HG03354 (cell line): ENCODE measurements around the gene C1QTNF4.
A peak's percentile ranks its signal among the peaks of the same experiment; 100 is the strongest.
"Not testable (repeated sequence)": the region's sequence is repeated elsewhere in the genome, so short reads cannot be mapped to it uniquely, and the experiment has no call there.

Source experiments
- ATAC-seq: cut with Tn5 transposase; IDR thresholded peaks from one replicate; pipeline ENCODE4 v1.9.1; 2021; ENCODE audit warnings: mild to moderate bottlenecking; ENCODE audit not compliant: unreplicated experiment, poor library complexity, severe bottlenecking

Gene C1QTNF4

GRCh38 chr11:47571357-47571729, 22.9 kb downstream of the C1QTNF4 start:
- no peak for ATAC-seq

DNA sequence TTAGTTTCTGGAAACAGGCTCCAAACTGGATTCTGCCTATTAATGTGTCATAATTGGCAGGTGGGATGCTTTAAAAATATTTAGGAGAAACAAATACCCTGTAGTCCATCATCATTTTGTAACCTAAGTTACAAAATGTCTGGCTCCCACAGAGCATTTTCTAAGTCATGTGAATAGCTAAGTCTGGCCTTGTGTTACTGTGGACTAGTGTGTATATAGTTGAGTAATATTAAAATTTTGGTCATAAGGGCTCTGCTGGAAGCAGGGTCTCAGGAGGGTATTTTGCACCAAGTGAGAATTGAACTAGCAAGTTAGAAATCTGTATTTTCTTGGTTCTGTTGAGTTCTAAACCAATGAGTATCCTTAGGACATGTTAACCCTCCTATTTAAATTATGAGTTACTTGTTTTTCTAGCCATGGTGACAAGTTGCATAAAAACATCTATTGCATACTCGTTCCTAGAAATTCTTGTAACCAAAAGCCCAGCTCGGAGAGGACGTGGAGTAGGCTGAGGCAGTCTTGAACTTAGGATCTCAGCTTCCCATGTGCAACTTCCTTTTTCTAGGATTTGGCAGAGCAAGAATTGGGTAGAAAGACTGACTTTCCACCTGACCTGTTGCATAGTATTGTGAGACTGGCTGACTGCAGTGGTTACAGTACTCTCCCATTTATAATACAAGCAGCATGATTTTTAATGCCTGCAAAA, 23.4 kb downstream of the C1QTNF4 start:
- no peak for ATAC-seq

- no peak for ATAC-seq
These were observed 24.6 kb downstream of the C1QTNF4 start for GRCh38 chr11:47569646-47570045.

DNA sequence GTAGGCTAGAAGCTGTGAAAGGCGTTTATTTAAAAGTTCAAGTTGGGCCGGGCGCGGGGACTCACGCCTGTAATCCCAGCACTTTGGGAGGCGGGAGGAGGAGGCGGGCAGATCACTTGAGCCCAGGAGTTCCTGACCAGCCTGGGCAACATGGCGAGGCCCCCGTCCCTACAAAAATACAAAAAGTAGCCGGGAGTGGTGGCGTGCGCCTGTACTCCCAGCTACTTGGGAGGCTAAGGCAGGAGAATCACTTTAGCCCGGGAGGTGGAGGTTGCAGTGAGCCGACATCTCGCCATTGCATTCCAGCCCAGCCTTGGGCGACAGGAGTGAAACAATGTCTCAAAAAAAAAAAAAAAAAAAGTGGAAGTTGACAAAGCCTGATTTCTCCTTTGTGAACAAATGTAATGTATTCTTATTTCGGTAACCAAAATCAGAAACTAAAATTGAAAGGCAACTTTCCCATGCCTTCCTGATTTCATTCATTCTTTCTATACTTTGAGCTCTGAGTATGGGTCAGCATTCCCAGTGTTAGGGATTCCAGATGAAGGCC, 28.0 kb downstream of the C1QTNF4 start:
- ATAC-seq = no peak

DNA sequence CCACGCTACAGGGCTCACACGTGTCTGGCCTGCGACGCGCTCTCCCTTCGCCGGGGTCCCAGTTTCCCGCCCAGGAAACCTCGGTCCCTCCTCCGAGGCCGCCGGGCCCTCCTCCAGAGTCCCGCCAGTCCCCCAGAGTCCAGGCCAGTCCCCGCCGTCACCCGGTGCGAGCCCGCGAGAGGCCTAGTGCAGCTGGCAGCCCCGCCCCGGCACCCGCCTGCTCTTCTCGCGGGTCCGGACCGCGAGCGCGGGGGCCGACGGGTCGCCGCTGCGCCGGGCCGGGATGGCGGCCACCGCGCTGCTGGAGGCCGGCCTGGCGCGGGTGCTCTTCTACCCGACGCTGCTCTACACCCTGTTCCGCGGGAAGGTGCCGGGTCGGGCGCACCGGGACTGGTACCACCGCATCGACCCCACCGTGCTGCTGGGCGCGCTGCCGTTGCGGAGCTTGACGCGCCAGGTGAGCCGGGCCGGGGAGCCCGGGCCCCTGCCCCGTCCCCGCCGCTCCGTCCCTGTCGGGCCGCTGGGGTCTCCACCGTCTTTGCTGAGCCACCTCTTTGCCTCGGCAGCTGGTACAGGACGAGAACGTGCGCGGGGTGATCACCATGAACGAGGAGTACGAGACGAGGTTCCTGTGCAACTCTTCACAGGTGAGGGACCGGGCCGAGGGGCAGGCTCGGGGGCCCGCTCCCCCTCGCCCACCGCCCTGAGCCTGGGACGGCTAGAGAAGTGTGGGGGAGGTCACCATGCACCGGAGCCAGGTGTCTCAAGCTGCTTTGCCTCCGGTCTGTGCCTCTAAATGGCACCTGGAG, 28.7 kb downstream of the C1QTNF4 start, which contains the start of gene PTPMT1:
Gene PTPMT1 (plus strand): TSS at position 260 of the 809 bp plus-strand sequence. CDS start 24 bp downstream, at position 284.
- peak; percentile 87 for ATAC-seq

DNA sequence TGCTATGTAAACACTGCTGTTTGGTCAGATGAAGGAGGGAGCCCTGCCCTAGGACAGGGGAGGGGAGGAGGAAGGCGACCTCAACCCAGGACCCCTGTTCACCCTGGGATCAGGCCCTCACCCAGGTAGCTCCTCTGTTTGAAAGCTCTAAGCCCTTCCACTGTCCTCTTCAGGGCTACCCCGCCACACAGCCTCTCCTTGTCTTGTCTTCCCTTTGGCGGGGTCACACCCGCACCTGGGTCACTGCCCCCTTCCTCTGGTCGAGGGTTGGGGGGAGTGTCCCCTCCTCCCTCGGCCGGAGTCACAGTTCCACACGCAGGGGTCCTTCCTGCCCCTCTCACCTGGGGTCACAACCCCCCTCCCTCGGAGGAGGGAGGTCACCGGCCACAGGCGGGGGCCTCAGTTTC, 29.3 kb downstream of the C1QTNF4 start:
- peak; percentile 16 for ATAC-seq

GRCh38 chr11:47564366-47564765, 29.8 kb downstream of the C1QTNF4 start:
- not testable (repeated sequence) for ATAC-seq

GRCh38 chr11:47562393-47562792, 31.8 kb downstream of the C1QTNF4 start:
- not testable (repeated sequence) for ATAC-seq

DNA sequence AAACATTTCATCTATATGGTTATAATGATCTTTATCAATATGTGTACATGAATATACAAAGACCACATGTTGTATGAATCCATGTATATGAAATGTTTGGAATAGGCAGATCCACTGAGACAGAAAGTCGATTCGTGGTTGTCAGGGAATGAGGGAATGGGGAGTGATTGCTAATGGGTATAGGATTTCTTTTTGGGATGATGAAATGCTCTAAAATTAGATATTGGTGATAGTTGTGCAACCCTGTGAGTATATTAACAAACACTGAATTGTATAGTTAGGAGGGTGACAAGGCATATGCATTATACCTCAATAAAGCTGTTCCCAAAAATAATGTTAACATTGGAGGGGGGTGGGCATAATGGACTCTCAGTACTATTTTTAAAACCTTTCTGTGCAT, 33.8 kb downstream of the C1QTNF4 start:
- no peak for ATAC-seq

DNA sequence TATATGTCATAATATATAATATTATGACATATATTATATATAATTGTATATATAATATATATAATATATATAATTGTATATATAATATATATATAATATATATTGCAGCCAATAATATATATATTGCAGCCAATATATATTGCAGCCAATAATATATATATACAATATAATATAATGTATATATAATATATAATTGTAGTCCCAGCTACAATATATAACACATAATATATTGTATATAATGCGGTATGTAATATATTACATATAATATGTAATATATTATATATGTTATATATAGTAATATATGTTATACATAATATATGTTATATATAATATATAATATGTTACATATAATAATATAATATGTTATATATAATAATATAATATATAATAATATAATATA, 35.5 kb downstream of the C1QTNF4 start:
- no peak for ATAC-seq

DNA sequence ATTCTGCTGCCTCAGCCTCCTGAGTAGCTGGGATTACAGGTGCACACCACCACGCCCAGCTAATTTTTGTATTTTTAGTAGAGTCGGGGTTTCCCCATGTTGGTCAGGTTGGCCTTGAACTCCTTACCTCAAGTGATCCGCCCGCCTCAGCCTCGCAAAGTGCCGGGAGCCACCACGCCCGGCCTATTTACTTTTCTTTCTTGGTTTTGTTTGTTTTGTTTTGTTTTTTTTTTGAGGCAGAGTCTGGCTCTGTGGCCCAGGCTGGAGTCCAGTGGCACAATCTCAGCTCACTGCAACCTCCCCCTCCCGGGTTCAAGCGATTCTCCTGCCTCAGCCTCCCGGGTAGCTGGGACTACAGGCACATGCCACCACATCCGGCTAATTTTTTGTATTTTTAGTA, 37.2 kb downstream of the C1QTNF4 start:
- ATAC-seq = not testable (repeated sequence)

GRCh38 chr11:47553406-47553743, 40.8 kb downstream of the C1QTNF4 start:
- ATAC-seq = peak; percentile 31

DNA sequence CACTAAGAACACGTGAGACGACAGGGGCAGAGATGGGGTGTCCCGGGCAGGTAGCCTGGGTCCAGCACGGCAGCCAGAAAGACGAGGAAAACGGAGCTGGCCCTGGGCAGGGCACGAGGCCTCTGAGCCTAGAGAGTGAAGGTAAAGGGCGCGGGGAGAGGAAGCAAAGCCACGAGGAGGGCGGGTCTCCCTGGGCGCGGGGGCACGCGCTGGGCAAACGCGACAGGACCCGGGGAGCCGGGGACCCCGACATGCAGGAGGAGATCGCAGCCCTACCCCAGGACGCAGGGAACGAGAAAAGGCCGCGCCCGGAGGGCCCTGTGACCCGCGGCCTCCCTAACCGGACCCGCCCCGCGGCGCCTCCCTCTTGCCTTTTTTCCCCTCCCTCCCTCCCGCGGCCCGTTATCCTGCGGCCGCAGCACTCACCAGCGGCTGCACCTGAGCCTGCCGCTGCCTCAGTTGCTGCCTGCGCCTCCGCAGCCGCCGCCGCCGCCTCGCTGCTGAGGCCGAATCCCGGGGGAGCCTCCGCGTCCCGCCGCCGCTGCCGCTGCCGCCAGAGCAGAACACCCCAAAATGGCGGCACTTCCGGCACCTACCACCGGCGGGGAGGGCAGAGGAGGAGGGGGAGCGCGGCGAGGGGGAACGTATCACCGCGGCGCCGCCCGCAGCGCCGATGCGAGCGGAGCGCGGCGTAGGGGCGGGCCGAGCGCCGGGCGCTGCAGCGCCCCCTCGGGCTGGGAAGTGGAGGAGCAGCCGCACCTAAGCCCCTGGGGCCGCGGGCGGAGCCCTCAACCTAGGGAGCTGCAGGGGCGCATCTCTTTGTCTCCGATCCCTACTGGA, 41.4 kb downstream of the C1QTNF4 start, which contains the start of gene CELF1:
Gene CELF1 (minus strand): TSS at position 567 of the 840 bp plus-strand sequence. CDS start 53,609 bp downstream, outside the sequence.
- peak; percentile 95 for ATAC-seq

DNA sequence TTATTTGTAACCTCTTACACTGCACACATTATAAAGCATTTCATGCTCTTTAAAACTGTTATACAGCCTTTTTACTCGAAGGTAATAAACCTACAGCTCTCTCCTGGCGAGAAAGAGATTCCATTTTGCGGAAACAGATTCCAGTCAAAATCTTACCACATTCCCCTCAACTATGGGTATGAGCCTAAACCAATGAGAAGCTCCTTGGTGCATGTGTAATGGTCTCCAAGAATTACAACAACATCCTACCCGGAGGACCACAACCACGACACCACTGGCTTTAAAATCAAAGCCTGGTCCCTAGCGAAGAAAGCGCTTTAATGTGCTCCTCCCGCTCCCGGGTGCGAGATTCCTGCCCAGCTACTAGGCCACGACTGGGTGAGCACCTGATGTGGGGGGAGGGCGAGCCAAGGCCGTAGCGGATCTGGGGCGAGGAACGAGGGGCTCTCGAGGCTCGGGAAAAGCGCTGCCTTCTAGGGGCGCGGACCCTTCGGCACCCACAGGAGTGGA, 42.1 kb downstream of the C1QTNF4 start:
- ATAC-seq = peak; percentile 1

GRCh38 chr11:47551086-47551485, 43.1 kb downstream of the C1QTNF4 start:
- ATAC-seq = no peak

- no peak for ATAC-seq
These were observed 43.7 kb downstream of the C1QTNF4 start for GRCh38 chr11:47550288-47551047.

DNA sequence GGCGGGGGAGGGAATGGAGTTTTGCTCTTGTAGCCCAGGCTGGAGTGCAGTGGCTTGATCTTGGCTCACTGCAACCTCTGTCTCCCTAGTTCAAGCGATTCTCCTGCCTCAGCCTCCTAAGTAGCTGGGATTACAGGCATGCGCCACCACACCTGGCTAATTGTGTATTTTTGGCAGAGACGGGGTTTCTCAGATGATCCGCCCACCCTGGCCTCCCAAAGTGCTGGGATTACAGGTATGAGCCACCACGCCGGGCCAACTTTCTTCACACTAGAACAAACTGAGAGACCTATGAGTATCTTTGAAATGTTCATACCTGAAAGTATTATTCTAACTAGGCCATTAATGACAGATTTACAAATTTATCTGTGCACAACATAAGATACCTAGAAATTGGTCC, 47.9 kb downstream of the C1QTNF4 start:
- not testable (repeated sequence) for ATAC-seq

DNA sequence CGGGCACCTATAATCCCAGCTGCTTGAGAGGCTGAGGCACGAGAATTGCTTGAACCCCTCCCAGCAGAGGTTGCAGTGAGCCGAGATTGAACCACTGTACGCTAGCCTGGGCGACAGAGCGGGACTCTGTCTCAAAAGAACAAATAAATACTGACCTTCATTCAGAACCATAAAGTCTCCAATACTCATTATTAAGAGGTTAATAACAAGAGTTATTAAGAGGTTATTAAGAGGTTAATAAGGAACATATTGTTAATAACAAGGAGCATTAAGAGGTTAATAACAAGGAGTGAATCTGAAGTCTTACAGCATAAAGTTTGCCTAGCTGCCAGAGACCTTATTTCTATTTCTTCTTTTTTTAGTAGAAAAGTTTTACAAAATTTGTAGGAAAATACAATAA, 48.9 kb downstream of the C1QTNF4 start:
- no peak for ATAC-seq

GRCh38 chr11:47541070-47541469, 53.1 kb downstream of the C1QTNF4 start:
- ATAC-seq = no peak
